ENCODE data around the gene BRD1. TPM values are rescaled to one million over a fixed set of nuclear protein-coding genes. Genes with fewer than 3 reads are reported as not detected.
"Not testable (repeated sequence)": the region's sequence is repeated elsewhere in the genome, so short reads cannot be mapped to it uniquely, and the experiment has no call there.

BRD1 gene
- total RNA-seq, 2 donors from 2014 or later: 32.9 to 34.9 TPM

GRCh38 chr22:49764127-49764581 lies 63.5 kb downstream of the BRD1 start:
- intact Hi-C loops (cut with DNase I, micrococcal nuclease): loop anchor here in 1 of 2 donors (10.0 kb wide), 1 partner anchor 271 kb away; no protein-coding TSS in a partner anchor
- ATAC-seq (no peak), DNase-seq (no peak)

DNA sequence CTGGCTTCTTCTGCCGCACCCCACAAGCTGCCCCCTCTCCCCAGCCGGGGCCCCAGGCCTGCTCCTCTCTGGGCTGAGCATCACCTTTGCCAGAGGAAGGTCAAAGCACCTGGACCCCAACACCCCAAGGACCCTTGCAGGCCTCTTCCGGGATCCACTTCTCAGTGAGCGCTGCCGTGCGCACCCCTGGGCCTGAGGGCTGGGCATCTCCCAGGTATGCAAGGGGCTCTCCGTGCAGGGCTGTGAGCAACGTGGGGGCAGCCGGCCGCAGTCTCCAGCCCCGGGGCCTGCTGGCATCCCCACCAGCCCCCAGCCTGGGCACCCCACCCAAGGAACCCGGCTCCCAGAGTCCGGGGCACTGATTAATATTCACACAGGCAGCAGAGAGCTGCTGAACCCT lies 64.0 kb downstream of the BRD1 start:
- DNase-seq (no peak), ATAC-seq (no peak)
- intact Hi-C loops (cut with DNase I, micrococcal nuclease): loop anchor here in 1 of 2 donors (10.0 kb wide), 1 partner anchor 271 kb away; no protein-coding TSS in a partner anchor

DNA sequence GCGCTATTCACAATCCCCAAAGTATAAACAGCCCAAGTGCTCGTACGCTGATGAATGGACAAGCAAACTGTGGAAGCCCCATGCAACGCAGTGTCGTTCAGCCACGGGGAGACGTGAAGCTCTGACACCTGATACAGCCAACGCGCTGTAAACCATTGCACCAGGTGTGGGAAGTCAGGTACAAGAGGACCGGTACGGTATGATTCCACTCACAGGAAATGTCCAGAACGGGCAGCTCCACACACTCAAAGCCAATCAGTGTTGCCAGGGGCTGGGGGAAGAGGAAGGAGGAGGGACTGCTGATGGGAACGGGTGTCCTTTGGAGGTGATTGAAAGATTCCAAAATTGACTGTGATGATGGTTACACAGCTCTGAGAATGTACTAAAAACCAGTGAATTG lies 64.5 kb downstream of the BRD1 start:
- intact Hi-C loops (cut with DNase I, micrococcal nuclease): loop anchor here in 1 of 2 donors (10.0 kb wide), 1 partner anchor 272 kb away; no protein-coding TSS in a partner anchor
- DNase-seq: no peak
- no peak for ATAC-seq

- ATAC-seq, DNase-seq: not testable (repeated sequence)
- intact Hi-C loops (cut with DNase I, micrococcal nuclease): loop anchor here in 1 of 2 donors (10.0 kb wide), 1 partner anchor 272 kb away; no protein-coding TSS in a partner anchor
Measured at GRCh38 chr22:49762571-49762970, 65.1 kb downstream of the BRD1 start.

- intact Hi-C loops (cut with DNase I, micrococcal nuclease): loop anchor here in 1 of 2 donors (10.0 kb wide), 1 partner anchor 273 kb away; no protein-coding TSS in a partner anchor
- no peak for DNase-seq
- ATAC-seq: no peak
Measured at GRCh38 chr22:49761836-49762235, 65.8 kb downstream of the BRD1 start.

GRCh38 chr22:49760630-49761571 lies 66.8 kb downstream of the BRD1 start:
- intact Hi-C loops (cut with DNase I, micrococcal nuclease): loop anchor here in 1 of 2 donors (10.0 kb wide), 1 partner anchor 274 kb away; no protein-coding TSS in a partner anchor
- no peak for DNase-seq
- ATAC-seq: peak; percentile 74

DNA sequence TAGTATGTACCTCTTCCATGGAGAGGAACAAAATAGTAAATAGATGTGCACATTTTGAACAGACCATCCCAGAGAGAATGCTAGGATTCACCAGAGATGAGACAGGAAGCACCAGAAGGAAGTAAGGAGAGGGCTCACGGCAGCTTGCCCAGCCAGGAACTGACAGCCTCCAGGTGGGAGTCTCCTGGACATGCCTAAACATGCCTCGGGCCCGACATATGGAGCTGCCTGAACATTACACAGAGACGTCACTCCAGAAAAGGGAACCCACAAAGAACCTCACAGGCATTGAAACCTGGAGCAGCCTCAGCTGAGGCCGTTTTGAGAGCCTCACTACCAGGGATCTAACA lies 67.4 kb downstream of the BRD1 start:
- peak; percentile 39 for ATAC-seq
- DNase-seq: no peak
- intact Hi-C loops (cut with DNase I, micrococcal nuclease): loop anchor here in 1 of 2 donors (10.0 kb wide), 1 partner anchor 275 kb away; no protein-coding TSS in a partner anchor

DNA sequence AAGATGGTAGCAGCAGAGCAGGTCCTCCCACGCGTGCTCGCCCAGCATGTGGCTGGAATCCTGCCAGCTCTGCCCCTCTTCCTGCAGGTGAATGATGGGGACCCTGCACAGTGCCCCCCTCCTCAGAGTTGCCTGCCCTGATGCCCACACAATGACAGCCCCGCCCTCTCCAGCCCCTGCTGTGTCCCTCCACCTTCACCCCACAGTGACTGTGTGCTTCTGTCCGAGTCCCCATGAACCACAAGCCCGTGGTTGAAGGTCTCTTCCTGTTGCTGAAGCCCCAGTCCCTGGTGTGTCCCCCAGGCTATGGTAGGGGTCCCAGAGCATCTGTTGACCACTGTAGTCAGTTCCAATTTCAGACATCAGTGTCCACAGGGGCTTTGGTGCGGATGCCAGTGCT lies 71.0 kb downstream of the BRD1 start:
- ATAC-seq (no peak), DNase-seq (no peak)
- intact Hi-C loops (cut with DNase I, micrococcal nuclease): no loop called here

DNA sequence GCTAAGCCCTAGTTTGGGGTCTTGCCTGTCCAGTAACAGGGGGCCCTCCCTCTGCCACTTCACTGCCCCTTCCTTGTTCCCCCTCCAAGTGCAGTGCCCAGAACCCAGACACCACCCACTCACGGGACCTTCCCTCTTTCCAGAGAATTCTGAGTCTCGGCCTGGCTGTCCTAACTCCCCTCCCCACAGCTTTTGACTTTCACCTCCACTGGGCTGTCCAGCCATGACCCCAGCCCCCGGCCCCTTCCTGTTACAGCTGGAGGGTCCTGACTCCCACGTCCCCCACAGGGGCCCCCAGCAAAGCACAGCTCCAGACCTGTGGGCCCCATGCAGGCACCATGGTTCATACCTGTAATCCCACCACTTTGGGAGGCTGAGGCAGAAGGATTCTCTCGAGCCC lies 71.5 kb downstream of the BRD1 start:
- DNase-seq (no peak), ATAC-seq (no peak)
- intact Hi-C loops (cut with DNase I, micrococcal nuclease): no loop called here

DNA sequence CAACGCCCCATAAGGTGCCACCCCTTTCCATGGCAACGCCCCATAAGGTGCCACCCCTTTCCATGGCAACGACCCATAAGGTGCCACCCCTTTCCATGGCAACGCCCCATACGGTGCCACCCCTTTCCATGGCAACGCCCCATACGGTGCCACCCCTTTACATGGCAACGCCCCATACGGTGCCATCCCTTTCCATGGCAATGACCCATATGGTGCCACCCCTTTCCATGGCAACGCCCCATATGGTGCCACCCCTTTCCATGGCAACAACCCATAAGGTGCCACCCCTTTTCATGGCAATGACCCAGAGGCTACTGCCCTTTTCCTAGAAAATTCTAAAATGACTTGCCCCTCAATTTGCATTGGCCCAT lies 72.1 kb downstream of the BRD1 start:
- intact Hi-C loops (cut with DNase I, micrococcal nuclease): no loop called here
- no peak for ATAC-seq

GRCh38 chr22:49754696-49755630 lies 72.7 kb downstream of the BRD1 start:
- DNase-seq (no peak), ATAC-seq (peak; percentile 28)
- intact Hi-C loops (cut with DNase I, micrococcal nuclease): no loop called here

More for the DNA sequence above, 72.1 kb downstream of the BRD1 start:
- no peak for DNase-seq

GRCh38 chr22:49753961-49754695 lies 73.5 kb downstream of the BRD1 start:
- intact Hi-C loops (cut with DNase I, micrococcal nuclease): no loop called here
- ATAC-seq: peak; percentile 46
- DNase-seq: no peak

GRCh38 chr22:49753276-49753890 lies 74.3 kb downstream of the BRD1 start:
- ATAC-seq (no peak), DNase-seq (no peak)
- intact Hi-C loops (cut with DNase I, micrococcal nuclease): no loop called here

DNA sequence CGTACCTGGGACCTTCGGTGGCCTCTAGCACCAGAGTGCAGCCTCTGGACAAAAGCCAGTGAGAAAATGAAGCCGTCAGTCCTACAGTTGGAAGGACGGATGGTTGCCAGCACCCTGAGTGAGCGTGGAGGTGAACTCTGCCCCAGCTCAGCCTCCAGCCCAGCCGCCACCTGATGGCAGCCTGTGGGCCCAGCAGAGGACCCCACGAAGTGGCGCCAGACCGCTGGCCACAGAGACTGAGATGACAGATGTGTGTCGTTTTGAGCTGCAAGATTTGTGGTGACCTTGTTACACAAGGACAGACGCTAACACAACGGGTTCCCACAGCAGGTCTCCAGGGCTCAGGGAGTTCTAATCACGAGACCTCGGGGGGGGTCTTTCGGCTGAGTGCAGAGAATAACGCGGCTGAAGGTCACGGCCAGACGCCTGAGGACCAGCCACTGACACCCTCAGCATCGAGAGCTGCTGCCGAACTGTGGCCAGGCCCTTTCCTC lies 75.0 kb downstream of the BRD1 start:
- ATAC-seq (no peak), DNase-seq (no peak)
- intact Hi-C loops (cut with DNase I, micrococcal nuclease): no loop called here

GRCh38 chr22:49751966-49752597 lies 75.6 kb downstream of the BRD1 start:
- intact Hi-C loops (cut with DNase I, micrococcal nuclease): no loop called here
- DNase-seq (no peak), ATAC-seq (no peak)

GRCh38 chr22:49751318-49751965 lies 76.2 kb downstream of the BRD1 start:
- intact Hi-C loops (cut with DNase I, micrococcal nuclease): no loop called here
- DNase-seq: no peak
- ATAC-seq: no peak

All from left colon (tissue), 2 donors.